ENCODE measurements around the gene ZNF710. TPM values are rescaled to one million over a fixed set of nuclear protein-coding genes. Genes with fewer than 3 reads are reported as not detected.
A peak's percentile ranks its signal among the peaks of the same experiment; 100 is the strongest.

The ZNF710 gene
- total RNA-seq, 3 donors from 2014 or later: 30.9 to 42.7 (median 40.2) TPM

DNA sequence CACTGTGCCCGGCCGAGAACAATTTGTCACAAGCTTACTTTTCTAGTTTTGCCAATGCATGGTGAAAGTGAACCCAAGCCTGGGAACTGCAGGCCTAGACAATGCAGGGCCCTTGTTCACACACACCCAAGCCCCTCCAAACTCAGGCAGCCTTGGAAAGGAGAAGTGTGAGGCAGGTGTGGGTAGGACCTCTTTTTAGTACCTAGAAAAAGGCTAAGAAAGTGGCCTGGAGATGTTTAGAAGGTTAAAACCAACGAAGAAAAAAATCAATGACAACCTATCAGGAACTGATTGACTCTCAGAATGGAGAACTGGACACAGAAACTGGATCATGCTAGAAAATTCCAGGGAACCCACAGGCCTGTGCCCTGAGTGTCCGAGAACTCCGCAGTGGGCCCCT lies 82.3 kb downstream of the ZNF710 start:
- TF ChIP-seq CTCF (IDR thresholded peaks at IDR 0.05): no peak
- intact Hi-C loops (cut with DNase I, micrococcal nuclease): no loop called here
- Histone ChIP-seq H3K4me1 (ENCODE audit: low read depth) (no peaks in the 10 kb centered on the region), H3K9me3 (no peaks in the 10 kb centered on the region), H3K36me3 (ENCODE audit: low read depth) (peaks cover 14% of the 10 kb centered on the region), H3K4me3 (no peak overlapping the region)
- DNase-seq (no peak), ATAC-seq (no peak)

GRCh38 chr15:90083954-90084607 lies 83.0 kb downstream of the ZNF710 start:
- H3K36me3 ChIP-seq (ENCODE audit: low read depth): peaks cover 14% of the 10 kb centered on the region
- H3K9me3 ChIP-seq: no peaks in the 10 kb centered on the region
- H3K4me3 ChIP-seq: no peak overlapping the region
- DNase-seq (no peak), ATAC-seq (no peak)
- no peak for TF ChIP-seq CTCF (IDR thresholded peaks at IDR 0.05)
- no peaks in the 10 kb centered on the region for H3K4me1 ChIP-seq (ENCODE audit: low read depth)
- intact Hi-C loops (cut with DNase I, micrococcal nuclease): no loop called here

DNA sequence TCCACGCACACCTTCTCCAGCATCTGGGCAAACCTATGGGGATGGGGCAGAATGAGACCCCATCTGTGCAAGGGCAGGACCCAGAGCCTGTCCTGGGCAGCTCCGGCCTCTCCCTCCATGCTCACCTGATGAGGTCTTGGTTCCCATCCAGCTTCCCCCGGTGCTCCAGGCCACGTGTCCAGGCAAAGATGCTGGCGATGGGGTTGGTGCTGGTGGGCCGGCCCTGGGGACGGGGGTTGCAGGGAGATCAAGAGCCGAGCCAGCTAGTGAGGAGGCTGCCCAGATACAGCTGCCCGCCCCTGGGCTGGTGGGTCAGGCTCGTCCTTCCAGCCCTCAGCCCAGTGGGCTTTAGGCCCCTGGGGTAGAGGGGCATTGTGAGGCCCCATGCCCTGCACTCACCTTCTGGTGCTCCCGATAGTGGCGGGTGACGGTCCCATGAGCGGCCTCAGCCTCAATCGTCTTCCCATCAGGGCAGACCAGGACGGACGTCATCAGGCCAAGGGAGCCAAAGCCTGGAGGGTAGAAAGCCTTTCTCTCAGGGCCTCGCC lies 83.8 kb downstream of the ZNF710 start:
- TF ChIP-seq CTCF (IDR thresholded peaks at IDR 0.05): no peak
- DNase-seq (no peak), ATAC-seq (no peak)
- Histone ChIP-seq H3K4me1 (ENCODE audit: low read depth) (no peaks in the 10 kb centered on the region), H3K4me3 (no peak overlapping the region), H3K36me3 (ENCODE audit: low read depth) (peaks cover 12% of the 10 kb centered on the region), H3K9me3 (no peaks in the 10 kb centered on the region)
- intact Hi-C loops (cut with DNase I, micrococcal nuclease): no loop called here

GRCh38 chr15:90085565-90085964 lies 84.4 kb downstream of the ZNF710 start:
- no peaks in the 10 kb centered on the region for H3K9me3 ChIP-seq
- intact Hi-C loops (cut with DNase I, micrococcal nuclease): no loop called here
- H3K4me3 ChIP-seq: no peak overlapping the region
- peaks cover 9% of the 10 kb centered on the region for H3K36me3 ChIP-seq (ENCODE audit: low read depth)
- DNase-seq (no peak), ATAC-seq (no peak)
- H3K4me1 ChIP-seq (ENCODE audit: low read depth): no peaks in the 10 kb centered on the region
- no peak for TF ChIP-seq CTCF (IDR thresholded peaks at IDR 0.05)

- TF ChIP-seq CTCF (IDR thresholded peaks at IDR 0.05): peak; percentile 65
- H3K36me3 ChIP-seq (ENCODE audit: low read depth): peaks cover 9% of the 10 kb centered on the region
- DNase-seq (peak; percentile 55 to 73 (median 71)), ATAC-seq (peak; percentile 67)
- no peak overlapping the region for H3K4me3 ChIP-seq
- intact Hi-C loops (cut with DNase I, micrococcal nuclease): no loop called here
- no peaks in the 10 kb centered on the region for H3K4me1 ChIP-seq (ENCODE audit: low read depth)
- no peaks in the 10 kb centered on the region for H3K9me3 ChIP-seq
Measured at GRCh38 chr15:90086868-90087268, 85.7 kb downstream of the ZNF710 start.
